DOHH2 (cell line): ENCODE measurements around the gene SEPHS2.

Source experiments
- CTCF ChIP-seq: fragments of 200-600 bp; sonication (generic); IDR thresholded peaks from one replicate; pipeline ENCODE4 v1.5.1; 2014; ENCODE audit warnings: antibody characterized with exemption, mild to moderate bottlenecking, low read depth, low read length; ENCODE audit not compliant: poor library complexity, severe bottlenecking
- EZH2phosphoT487 ChIP-seq: fragments of 200-600 bp; sonication (generic); IDR thresholded peaks from 2 replicates; pipeline ENCODE4 v1.6.1; 2017; ENCODE audit warnings: borderline replicate concordance, mild to moderate bottlenecking, antibody characterized with exemption, low read length, moderate library complexity, mixed read lengths

GRCh38 chr16:30446203-30446595 lies 525 bp upstream of the SEPHS2 start:
- no peak for TF ChIP-seq CTCF
- TF ChIP-seq EZH2phosphoT487: no peak
